Thymus (tissue), 11 donors: ENCODE measurements around the gene CLCA1. TPM values are rescaled to one million over a fixed set of nuclear protein-coding genes. Genes with fewer than 3 reads are reported as not detected.
"Not testable (repeated sequence)": the region's sequence is repeated elsewhere in the genome, so short reads cannot be mapped to it uniquely, and the experiment has no call there.

ENCODE experiments used
- DNase-seq, 9 donors: peaks; one replicate each; pipeline ENCODE4 v3.0.0-alpha.2; 2013; ENCODE audit warnings: low spot score in 9 of 9, low read depth in 6 of 9, missing footprints in 1 of 9
- H3K27ac ChIP-seq, 2 donors: one replicate each; pipeline ENCODE4 v1.5.1; 2013; ENCODE audit warnings: control low read depth in 1 of 2, low read depth in 1 of 2, low read length in 1 of 2, mild to moderate bottlenecking in 1 of 2, moderate library complexity in 1 of 2
- H3K27me3 ChIP-seq, 2 donors: one replicate each; pipeline ENCODE4 v1.5.1; 2013; ENCODE audit warnings: low read length in 1 of 2; ENCODE audit not compliant: control insufficient read depth in 2 of 2, insufficient read depth in 1 of 2
- H3K36me3 ChIP-seq, 2 donors: one replicate each; pipeline ENCODE4 v1.5.1; 2013; ENCODE audit warnings: low read length in 1 of 2, mild to moderate bottlenecking in 1 of 2, moderate library complexity in 1 of 2; ENCODE audit not compliant: control insufficient read depth in 2 of 2, insufficient read depth in 2 of 2
- H3K4me1 ChIP-seq, 2 donors: one replicate each; pipeline ENCODE4 v1.5.1; 2013; ENCODE audit warnings: low read length in 2 of 2; ENCODE audit not compliant: control insufficient read depth in 2 of 2, insufficient read depth in 2 of 2
- H3K4me3 ChIP-seq, 2 donors: one replicate each; pipeline ENCODE4 v1.5.1; 2013; ENCODE audit warnings: low read length in 2 of 2, control low read depth in 1 of 2, mild to moderate bottlenecking in 1 of 2
- H3K9me3 ChIP-seq, 2 donors: one replicate each; pipeline ENCODE4 v1.5.1; 2013; ENCODE audit warnings: low read length in 1 of 2, mild to moderate bottlenecking in 1 of 2; ENCODE audit not compliant: control insufficient read depth in 2 of 2, insufficient read depth in 1 of 2
- WGBS: extraction: QIAGEN DNeasy Blood & Tissue Kit; methylation state at CpG from one replicate; pipeline ENCODE4 v1.1.7; 2013; 5-methylcytosine and 5-hydroxymethylcytosine counted together
- polyA plus RNA-seq: library from polyadenylated mRNA; stranded (reverse); fragments of 200-250 nt; gene quantifications from one replicate; pipeline ENCODE4 v1.2.3, GENCODE V29; 2013
- total RNA-seq: library from RNA; stranded (reverse); fragments of 120-200 nt; gene quantifications from one replicate; pipeline ENCODE4 v1.2.4, GENCODE V29; 2013
- donor health status: healthy.

The CLCA1 gene
- total and polyA plus RNA-seq, 2 donors: 0.07 to 0.14 TPM

DNA sequence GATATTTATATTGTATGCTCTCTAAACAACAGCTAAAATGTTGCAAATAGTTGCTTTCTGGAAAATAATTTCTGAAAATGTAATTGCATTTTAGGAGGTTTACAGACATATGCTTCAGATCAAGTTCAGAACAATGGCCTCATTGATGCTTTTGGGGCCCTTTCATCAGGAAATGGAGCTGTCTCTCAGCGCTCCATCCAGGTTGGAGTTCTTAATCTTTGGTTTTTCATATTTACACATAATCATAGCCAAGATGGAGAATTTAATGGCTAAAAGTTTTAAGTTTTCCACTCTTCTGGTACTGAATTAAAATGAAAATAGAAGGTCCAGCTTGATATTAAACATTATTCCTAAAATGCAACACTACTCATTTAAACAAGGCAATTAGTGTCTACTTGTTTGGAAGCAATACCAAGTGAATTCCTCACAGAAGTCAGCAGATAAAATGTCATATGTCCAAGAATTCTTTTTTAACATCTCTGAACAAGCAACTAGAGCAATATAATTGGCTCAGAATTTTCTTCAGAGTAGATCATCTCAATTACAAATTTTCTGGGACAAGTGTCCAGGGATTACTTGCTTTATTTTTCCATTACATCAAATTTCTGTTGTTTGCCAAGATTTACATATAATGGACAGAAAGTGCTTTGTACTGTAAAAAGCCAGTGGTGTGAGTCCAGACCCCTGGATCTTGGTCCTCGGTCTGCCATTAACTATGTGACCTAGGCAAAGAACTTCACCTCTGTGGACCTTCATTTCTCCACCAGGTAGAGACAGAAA is 22.6 kb downstream of the CLCA1 start:
- Histone ChIP-seq H3K4me1 (no peaks in the 10 kb centered on the region), H3K9me3 (no peaks in the 10 kb centered on the region), H3K27ac (no peak overlapping the region), H3K36me3 (no peaks in the 10 kb centered on the region), H3K27me3 (no peaks in the 10 kb centered on the region), H3K4me3 (no peak overlapping the region)
- no peak for DNase-seq
- WGBS: 98% methylated on average over 2 of the region's 2 CpGs

DNA sequence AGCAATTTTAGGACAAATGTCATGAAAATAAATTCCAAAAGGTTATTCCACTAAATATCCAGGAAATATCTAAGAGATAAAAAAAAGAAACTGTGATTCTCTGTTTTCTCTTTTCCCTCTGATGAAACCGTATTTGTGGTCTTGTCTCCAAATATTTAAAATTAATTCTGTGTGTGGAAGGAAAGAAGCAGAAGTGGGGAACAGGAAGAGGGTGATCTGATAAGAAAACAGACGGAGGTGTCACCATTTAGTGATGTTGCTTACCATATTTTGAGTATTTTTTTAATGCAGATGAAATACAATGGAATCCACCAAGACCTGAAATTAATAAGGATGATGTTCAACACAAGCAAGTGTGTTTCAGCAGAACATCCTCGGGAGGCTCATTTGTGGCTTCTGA is 29.6 kb downstream of the CLCA1 start:
- Histone ChIP-seq H3K4me1 (peaks cover 7 to 8% of the 10 kb centered on the region in 2 donors), H3K27ac (no peak overlapping the region), H3K4me3 (no peak overlapping the region), H3K27me3 (no peaks in the 10 kb centered on the region), H3K9me3 (no peaks in the 10 kb centered on the region), H3K36me3 (no peaks in the 10 kb centered on the region)
- DNase-seq: no peak
- WGBS: 40% methylated on average over 3 of the region's 3 CpGs

DNA sequence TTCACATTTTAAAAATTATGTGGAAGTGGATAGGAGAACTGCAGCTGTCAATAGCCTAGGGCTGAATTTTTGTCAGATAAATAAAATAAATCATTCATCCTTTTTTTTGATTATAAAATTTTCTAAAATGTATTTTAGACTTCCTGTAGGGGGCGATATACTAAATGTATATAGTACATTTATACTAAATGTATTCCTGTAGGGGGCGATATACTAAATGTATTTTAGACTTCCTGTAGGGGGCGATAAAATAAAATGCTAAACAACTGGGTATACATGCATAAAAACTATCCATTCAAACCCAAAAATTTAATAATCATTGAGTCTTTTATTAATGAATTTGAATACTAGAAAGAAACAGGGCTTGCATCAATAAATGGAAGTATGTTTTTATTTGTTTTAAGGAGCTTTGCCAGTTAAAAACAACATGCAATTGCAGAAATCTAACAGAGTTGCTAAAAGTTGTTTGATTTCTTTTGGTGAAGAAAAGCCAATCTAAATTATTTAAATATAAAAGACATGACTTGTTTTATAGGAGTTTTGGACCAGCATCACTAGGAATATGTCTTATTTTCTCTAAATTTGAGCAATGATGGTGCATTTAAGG is 31.4 kb downstream of the CLCA1 start:
- H3K27ac ChIP-seq: no peak overlapping the region
- DNase-seq: peak in 2 of 9 donors; percentile 19 to 57
- H3K9me3 ChIP-seq: no peaks in the 10 kb centered on the region
- WGBS: 18% methylated on average over 3 of the region's 3 CpGs
- no peaks in the 10 kb centered on the region for H3K27me3 ChIP-seq
- H3K4me1 ChIP-seq: peaks cover 7 to 18% of the 10 kb centered on the region in 2 donors
- no peak overlapping the region for H3K4me3 ChIP-seq
- no peaks in the 10 kb centered on the region for H3K36me3 ChIP-seq

DNA sequence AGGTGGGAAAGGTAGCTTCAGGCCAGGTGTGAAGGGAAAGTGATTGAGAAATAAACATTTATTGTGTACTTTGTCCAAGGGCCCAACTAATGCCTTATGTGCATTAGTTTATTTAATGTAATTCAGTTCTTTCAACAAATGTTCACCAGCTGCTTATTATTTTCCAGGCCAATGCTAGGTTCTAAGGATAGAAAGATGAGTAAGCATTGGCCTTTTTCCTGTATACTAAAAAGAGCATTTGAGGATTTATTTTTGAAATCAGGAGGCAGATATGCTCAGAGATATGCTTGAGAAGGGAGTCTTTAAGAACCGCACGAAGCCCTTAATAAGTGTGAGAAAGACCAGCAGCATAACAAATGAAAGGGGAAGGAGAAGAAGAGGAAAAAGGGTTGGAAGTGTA is 32.0 kb downstream of the CLCA1 start:
- peaks cover 7 to 18% of the 10 kb centered on the region in 2 donors for H3K4me1 ChIP-seq
- no peak overlapping the region for H3K4me3 ChIP-seq
- DNase-seq: no peak
- no peak overlapping the region for H3K27ac ChIP-seq
- H3K9me3 ChIP-seq: no peaks in the 10 kb centered on the region
- WGBS: 96% methylated on average over 2 of the region's 2 CpGs
- no peaks in the 10 kb centered on the region for H3K27me3 ChIP-seq
- no peaks in the 10 kb centered on the region for H3K36me3 ChIP-seq

DNA sequence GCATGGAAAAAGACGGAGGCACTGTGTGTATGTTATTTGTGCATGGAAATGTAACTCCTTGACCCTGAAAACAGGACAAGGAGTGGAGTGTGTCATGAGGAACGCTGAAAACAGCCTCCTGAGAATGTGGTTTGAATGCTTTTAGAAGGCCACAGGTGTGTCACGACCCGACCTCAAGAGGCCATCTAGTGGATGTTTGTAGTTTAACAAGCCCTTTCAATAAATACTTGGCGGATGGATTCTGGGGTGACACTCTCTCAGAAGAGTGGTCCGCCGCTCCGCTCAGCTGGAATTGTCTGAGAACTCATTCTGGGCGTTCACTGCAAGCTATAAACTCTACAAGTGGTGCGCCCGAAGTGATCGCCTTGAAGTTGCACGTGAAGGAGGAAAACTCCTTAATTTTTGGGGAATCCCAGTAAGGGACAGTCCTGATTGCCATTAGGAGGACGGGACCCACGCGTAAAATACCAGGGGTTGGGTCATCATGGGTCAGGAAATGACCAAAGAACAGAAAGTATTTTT is 33.5 kb downstream of the CLCA1 start:
- H3K36me3 ChIP-seq, H3K27ac ChIP-seq, H3K27me3 ChIP-seq, H3K9me3 ChIP-seq: not testable (repeated sequence)
- peak overlapping the region in 1 of 2 donors; percentile 18 for H3K4me3 ChIP-seq
- DNase-seq: peak in 6 of 9 donors; percentile 32 to 72 (median 38)
- peaks cover 7 to 18% of the 10 kb centered on the region in 2 donors for H3K4me1 ChIP-seq
- 14% methylated on average over 16 of the region's 16 CpGs for WGBS

DNA sequence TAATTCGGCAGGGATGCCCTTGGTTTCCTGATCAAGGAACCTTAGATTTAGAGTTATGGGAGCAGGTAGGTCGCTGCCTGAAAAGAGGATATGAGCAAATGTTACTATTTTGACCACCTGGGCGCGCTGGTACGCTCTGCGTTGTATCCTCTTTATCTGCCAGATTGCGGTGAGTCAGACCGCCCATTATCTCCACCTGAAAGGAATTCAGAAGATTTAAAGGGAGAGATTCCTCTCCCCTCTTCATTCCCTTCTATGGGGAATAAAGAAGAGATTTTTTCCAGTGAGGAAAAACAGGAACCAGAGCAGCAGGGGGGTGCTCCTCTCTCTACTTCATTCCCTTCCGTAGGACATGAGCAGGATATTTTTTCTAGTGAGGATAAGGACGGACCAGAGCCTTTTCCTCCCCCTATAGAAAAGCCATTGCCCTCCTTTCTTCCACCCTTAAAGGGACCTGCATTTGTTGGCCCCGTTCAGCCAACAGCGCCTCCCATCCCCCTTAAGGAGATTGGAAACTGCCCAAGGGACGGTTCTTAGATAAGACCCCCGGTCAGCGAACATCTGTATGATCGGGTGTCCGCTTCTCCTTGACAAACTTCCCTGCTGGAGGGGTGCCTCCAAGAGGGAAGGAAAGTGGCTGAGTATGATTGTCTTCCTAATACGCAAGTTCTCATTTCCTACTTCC is 34.1 kb downstream of the CLCA1 start:
- 34% methylated on average over 18 of the region's 18 CpGs for WGBS
- peaks cover 7 to 18% of the 10 kb centered on the region in 2 donors for H3K4me1 ChIP-seq
- H3K36me3 ChIP-seq: no peaks in the 10 kb centered on the region
- H3K4me3 ChIP-seq: peak overlapping the region in 1 of 2 donors; percentile 18
- DNase-seq: peak in 1 of 9 donors; percentile 28
- no peaks in the 10 kb centered on the region for H3K27me3 ChIP-seq
- H3K9me3 ChIP-seq: no peaks in the 10 kb centered on the region
- no peak overlapping the region for H3K27ac ChIP-seq

DNA sequence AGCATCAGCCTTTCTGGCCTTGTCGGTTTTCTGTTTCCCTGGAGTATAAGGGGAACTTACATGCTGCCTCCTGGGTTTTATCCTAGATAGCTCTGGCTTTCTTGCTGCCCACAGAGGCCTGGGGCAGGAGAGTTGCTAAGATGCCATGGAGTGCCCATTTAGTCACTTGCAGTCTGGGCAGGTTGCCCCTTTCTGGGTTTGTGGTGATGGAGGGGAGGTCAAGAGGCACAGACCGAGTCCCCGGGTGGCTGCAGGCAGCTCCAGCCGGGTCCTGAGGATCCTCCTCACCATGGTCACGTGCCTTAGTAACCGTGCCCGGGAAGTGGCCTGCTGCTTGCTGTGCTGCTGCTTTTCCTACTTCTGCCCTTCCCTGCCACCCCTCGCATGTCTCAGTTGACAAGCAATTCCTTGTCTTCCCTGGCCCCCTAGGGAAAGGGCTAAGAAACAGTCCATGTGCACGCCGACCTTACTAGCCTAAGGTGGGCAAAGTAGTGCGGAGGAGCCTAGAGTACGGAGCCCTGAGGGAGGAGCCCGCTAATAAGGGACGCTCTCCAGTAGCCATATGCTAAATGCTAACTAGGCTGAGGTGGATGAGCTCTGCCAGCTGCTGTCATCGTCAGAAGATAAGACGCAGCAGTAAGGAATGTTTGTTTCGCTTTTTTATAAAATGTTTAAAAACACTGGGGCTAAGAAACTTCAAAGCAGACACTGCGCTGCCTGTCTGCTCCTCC is 34.8 kb downstream of the CLCA1 start:
- Histone ChIP-seq H3K4me1 (peaks cover 7 to 16% of the 10 kb centered on the region in 2 donors), H3K27ac (no peak overlapping the region), H3K36me3 (no peaks in the 10 kb centered on the region), H3K27me3 (no peaks in the 10 kb centered on the region), H3K4me3 (peak overlapping the region in 1 of 2 donors; percentile 6), H3K9me3 (no peaks in the 10 kb centered on the region)
- peak in 4 of 9 donors; percentile 14 to 50 (median 28) for DNase-seq
- 43% methylated on average over 18 of the region's 18 CpGs for WGBS

DNA sequence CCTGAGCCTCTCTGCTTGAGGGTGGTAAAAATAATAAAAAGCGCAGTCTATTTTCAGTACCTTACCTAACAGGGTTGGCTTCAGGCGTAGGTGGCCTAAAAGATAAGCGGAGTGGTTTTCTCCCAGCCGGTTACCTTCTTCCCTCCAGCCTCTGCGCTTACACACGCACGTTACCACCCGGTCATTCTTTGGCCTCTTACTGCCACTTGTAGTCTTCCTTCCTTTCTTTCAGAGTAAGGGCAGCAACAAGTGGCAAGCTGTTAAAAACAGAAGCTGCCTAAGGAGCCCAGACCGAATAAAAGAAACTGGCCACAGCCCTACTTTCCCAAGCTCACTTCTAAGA is 35.4 kb downstream of the CLCA1 start:
- H3K4me3 ChIP-seq: peak overlapping the region in 1 of 2 donors; percentile 6
- H3K4me1 ChIP-seq: peaks cover 7 to 15% of the 10 kb centered on the region in 2 donors
- H3K9me3 ChIP-seq: no peaks in the 10 kb centered on the region
- no peak overlapping the region for H3K27ac ChIP-seq
- no peaks in the 10 kb centered on the region for H3K27me3 ChIP-seq
- 36% methylated on average over 9 of the region's 9 CpGs for WGBS
- no peak for DNase-seq
- H3K36me3 ChIP-seq: no peaks in the 10 kb centered on the region
